ENCODE measurements around the gene ENGASE.

- TF ChIP-seq EP300 (IDR thresholded peaks at IDR 0.05; ENCODE audit: borderline replicate concordance) (no peak), EGR1 (IDR thresholded peaks at IDR 0.05) (no peak), RAD21 (IDR thresholded peaks at IDR 0.05; ENCODE audit: low read depth) (no peak), MAX (IDR thresholded peaks at IDR 0.05) (no peak)
Measured at GRCh38 chr17:79077587-79077986, 3.0 kb downstream of the ENGASE start.
